Liver (tissue), 9 donors: Measurements from ENCODE around the gene EPC1. TPM values are rescaled to one million over a fixed set of nuclear protein-coding genes. Genes with fewer than 3 reads are reported as not detected.
A peak's percentile ranks its signal among the peaks of the same experiment; 100 is the strongest.

Source experiments
- DNase-seq: peaks from one replicate; pipeline ENCODE4 v3.0.0-alpha.2; 2017; ENCODE audit warnings: low spot score
- H3K27ac ChIP-seq, 2 donors: one replicate each; pipeline ENCODE4 v1.7.0; 2013; ENCODE audit warnings: inconsistent platforms in 2 of 2, low read length in 2 of 2, control low read depth in 1 of 2, low read depth in 1 of 2, mild to moderate bottlenecking in 1 of 2
- H3K27me3 ChIP-seq, 4 donors: one replicate each; pipeline versions ENCODE4 v1.6.1 to v1.7.0; 2013; ENCODE audit warnings: low read length in 3 of 4, inconsistent platforms in 1 of 4, mild to moderate bottlenecking in 1 of 4, moderate library complexity in 1 of 4; ENCODE audit not compliant: control insufficient read depth in 4 of 4, insufficient read depth in 4 of 4
- H3K36me3 ChIP-seq, 4 donors: one replicate each; pipeline versions ENCODE4 v1.6.1 to v1.7.0; 2013; ENCODE audit warnings: low read length in 3 of 4, mild to moderate bottlenecking in 3 of 4, low read depth in 1 of 4, moderate library complexity in 1 of 4; ENCODE audit not compliant: control insufficient read depth in 4 of 4, insufficient read depth in 3 of 4
- H3K4me1 ChIP-seq, 4 donors: one replicate each; pipeline versions ENCODE4 v1.6.1 to v1.7.0; 2013; ENCODE audit warnings: low read length in 3 of 4, mild to moderate bottlenecking in 3 of 4, moderate library complexity in 1 of 4; ENCODE audit not compliant: control insufficient read depth in 4 of 4, insufficient read depth in 4 of 4
- H3K4me3 ChIP-seq, 3 donors: one replicate each; pipeline versions ENCODE4 v1.6.1 to v1.7.0; 2013; ENCODE audit warnings: low read length in 3 of 3, control low read depth in 1 of 3, low read depth in 1 of 3, mild to moderate bottlenecking in 1 of 3
- H3K9ac ChIP-seq, 2 donors: one replicate each; pipeline ENCODE4 v1.7.0; 2013; ENCODE audit warnings: low read length in 2 of 2, mild to moderate bottlenecking in 2 of 2, moderate library complexity in 2 of 2, control low read depth in 1 of 2, low read depth in 1 of 2
- H3K9me3 ChIP-seq, 4 donors: one replicate each; pipeline versions ENCODE4 v1.6.1 to v1.7.0; 2013; ENCODE audit warnings: low read length in 3 of 4; ENCODE audit not compliant: control insufficient read depth in 4 of 4
- ATF3 ChIP-seq: IDR thresholded peaks from 2 replicates; pipeline ENCODE4 v1.6.1; 2016; ENCODE audit warnings: antibody characterized with exemption
- CTCF ChIP-seq: fragments of 150-350 bp; IDR thresholded peaks from 2 replicates; pipeline ENCODE4 v1.5.1; 2017; ENCODE audit warnings: improper control_type of control experiment, low read depth, low read length; ENCODE audit not compliant: missing input control
- EGR1 ChIP-seq, 2 donors: IDR thresholded peaks; 2 replicates each; pipeline ENCODE4 v1.6.1; 2016 to 2018; ENCODE audit warnings: antibody characterized with exemption in 2 of 2, low read depth in 2 of 2
- FOXA1 ChIP-seq: IDR thresholded peaks from 2 replicates; pipeline ENCODE4 v1.6.1; 2016; ENCODE audit warnings: antibody characterized with exemption
- FOXA2 ChIP-seq: IDR thresholded peaks from 2 replicates; pipeline ENCODE4 v1.6.1; 2016; ENCODE audit warnings: antibody characterized with exemption
- GABPA ChIP-seq, 2 donors: IDR thresholded peaks in 1 of 2; conservative IDR thresholded peaks in 1 of 2; 2 replicates each; pipeline ENCODE4 v1.6.1; 2016; ENCODE audit warnings: antibody characterized with exemption in 2 of 2, mild to moderate bottlenecking in 1 of 2, moderate library complexity in 1 of 2
- HNF4A ChIP-seq, 2 donors: conservative IDR thresholded peaks; 2 replicates each; pipeline ENCODE4 v1.6.1; 2016; ENCODE audit warnings: antibody characterized with exemption in 2 of 2, mild to moderate bottlenecking in 2 of 2
- HNF4G ChIP-seq: IDR thresholded peaks from 2 replicates; pipeline ENCODE4 v1.6.1; 2016; ENCODE audit warnings: antibody characterized with exemption
- NR2F2 ChIP-seq: IDR thresholded peaks from 2 replicates; pipeline ENCODE4 v1.6.1; 2016; ENCODE audit warnings: antibody characterized with exemption
- RAD21 ChIP-seq, 2 donors: IDR thresholded peaks; 2 replicates each; pipeline ENCODE4 v1.6.1; 2016; ENCODE audit warnings: antibody characterized with exemption in 2 of 2, mild to moderate bottlenecking in 2 of 2
- REST ChIP-seq: IDR thresholded peaks from 2 replicates; pipeline ENCODE4 v1.6.1; 2016; ENCODE audit warnings: antibody characterized with exemption, mild to moderate bottlenecking
- RXRA ChIP-seq, 2 donors: IDR thresholded peaks; 2 replicates each; pipeline ENCODE4 v1.6.1; 2017 to 2018; ENCODE audit warnings: antibody characterized with exemption in 2 of 2, mild to moderate bottlenecking in 1 of 2
- SP1 ChIP-seq: IDR thresholded peaks from 2 replicates; pipeline ENCODE4 v1.6.1; 2018; ENCODE audit warnings: antibody characterized with exemption, mild to moderate bottlenecking
- TAF1 ChIP-seq: conservative IDR thresholded peaks from 2 replicates; pipeline ENCODE4 v1.6.1; 2016; ENCODE audit warnings: antibody characterized with exemption, mild to moderate bottlenecking
- YY1 ChIP-seq: IDR thresholded peaks from 2 replicates; pipeline ENCODE4 v1.6.1; 2016; ENCODE audit warnings: antibody characterized with exemption, mild to moderate bottlenecking
- ZBTB33 ChIP-seq: IDR thresholded peaks from 2 replicates; pipeline ENCODE4 v1.6.1; 2016; ENCODE audit warnings: antibody characterized with exemption
- WGBS: extraction: QIAGEN DNeasy Blood & Tissue Kit; methylation state at CpG from one replicate; pipeline ENCODE4 v1.1.7; 2013; 5-methylcytosine and 5-hydroxymethylcytosine counted together
- polyA plus RNA-seq, 2 donors: library from polyadenylated mRNA; stranded (reverse) in 1 of 2; unstranded in 1 of 2; fragments of 200-250 nt in 1 of 2; fragments of >200 nt in 1 of 2; fragmentation: Nextera tagmentation in 1 of 2; extraction: Ambion mirVana in 1 of 2; gene quantifications; one replicate each; pipeline versions ENCODE4 v1.2.1 to v1.2.3, GENCODE V29; 2013 to 2015
- total RNA-seq, 2 donors: library from RNA; depleted of rRNA; stranded (reverse); fragments of >200 nt; gene quantifications; one replicate each; pipeline ENCODE4 v1.2.3, GENCODE V29; 2014
- donor health status: healthy.
- donor health status: healthy.
- donor health status: healthy.
- donor health status: healthy.
- donor health status: healthy.

Gene EPC1
- total and polyA plus RNA-seq, 4 donors, result 5.6 to 30.9 (median 16.0) TPM

GRCh38 chr10:32349968-32350738 is 3.2 kb upstream of the EPC1 start (continued):
- TF ChIP-seq REST (no peak), EGR1 (IDR thresholded peaks at IDR 0.05; ENCODE audit: low read depth in 2 of 2) (no peak), GABPA (IDR thresholded peaks at IDR 0.05 in 1 of 2, conservative IDR thresholded peaks at IDR 0.05 in 1 of 2) (no peak), FOXA1 (no peak), YY1 (no peak), TAF1 (no peak), HNF4A (conservative IDR thresholded peaks at IDR 0.05) (peak in 1 of 2 donors; percentile 14), CTCF (no peak), SP1 (no peak), HNF4G (no peak), FOXA2 (no peak)

- DNase-seq, result no peak
- H3K9ac ChIP-seq, result no peak overlapping the region
- H3K27ac ChIP-seq, result no peak overlapping the region
- WGBS, result 91% methylated on average over 2 of the region's 2 CpGs
- H3K4me1 ChIP-seq, result peaks cover 0 to 34% (median 16%) of the 10 kb centered on the region in 4 donors
- TF ChIP-seq RXRA (IDR thresholded peaks at IDR 0.05), result no peak
- TF ChIP-seq YY1, result no peak
- TF ChIP-seq REST, result no peak
- no peak for TF ChIP-seq HNF4G
- TF ChIP-seq GABPA (IDR thresholded peaks at IDR 0.05 in 1 of 2, conservative IDR thresholded peaks at IDR 0.05 in 1 of 2), result no peak
- TF ChIP-seq RAD21 (IDR thresholded peaks at IDR 0.05), result no peak
- TF ChIP-seq SP1, result no peak
- TF ChIP-seq TAF1, result no peak
- TF ChIP-seq NR2F2, result no peak
- no peak for TF ChIP-seq HNF4A (conservative IDR thresholded peaks at IDR 0.05)
- TF ChIP-seq ZBTB33, result no peak
- TF ChIP-seq ATF3, result no peak
- TF ChIP-seq FOXA2, result no peak
- TF ChIP-seq CTCF, result no peak
- H3K36me3 ChIP-seq, result peaks cover 0 to under 1% (median 0%) of the 10 kb centered on the region in 4 donors
- H3K27me3 ChIP-seq, result no peaks in the 10 kb centered on the region
- H3K4me3 ChIP-seq, result no peak overlapping the region
- no peaks in the 10 kb centered on the region for H3K9me3 ChIP-seq
Measured at GRCh38 chr10:32349199-32349585, 2.2 kb upstream of the EPC1 start.
